ENCODE measurements around the gene ARHGAP10.

GRCh38 chr4:147958057-147958456 is 226.2 kb downstream of the ARHGAP10 start:
- TF ChIP-seq EZH2 (optimal IDR thresholded peaks at IDR 0.05; ENCODE audit: low read depth, low read length) (no peak), CTCF (IDR thresholded peaks at IDR 0.05; ENCODE audit: low read length) (no peak), EZH2phosphoT487 (IDR thresholded peaks at IDR 0.05; ENCODE audit: low read length) (no peak)

Data from MM.1S (cell line).